LHCN-M2 (cell line): Measurements from ENCODE around the gene LOXL4. TPM values are rescaled to one million over a fixed set of nuclear protein-coding genes. Genes with fewer than 3 reads are reported as not detected.

Experiments used
- total RNA-seq: library from RNA; depleted of rRNA; stranded (reverse); fragments of >200 nt; gene quantifications from 2 replicates; pipeline ENCODE4 v1.2.3, GENCODE V29; 2014; rRNA removed

LOXL4 gene
- total RNA-seq, 1 experiment from 2014 or later: 0.46 TPM

Other genes with a start within 250 kb of the LOXL4 start
- gene CRTAC1, start 237.6 kb downstream of the LOXL4 start, total RNA-seq: not detected in 2 replicates
- gene R3HCC1L, start 133.5 kb downstream of the LOXL4 start, total RNA-seq: 10.4 and 14.0 TPM in 2 replicates
- 9.3 and 11.4 TPM in 2 replicates for gene PYROXD2, start 147.0 kb upstream of the LOXL4 start, total RNA-seq
- 37.6 and 46.0 TPM in 2 replicates for gene HPS1, start 178.7 kb upstream of the LOXL4 start, total RNA-seq